22Rv1 (cell line): ENCODE measurements around the gene DDIT4.

Experiments
- ZFX ChIP-seq: fragments of 450-650 bp; IDR thresholded peaks from 2 replicates; pipeline ENCODE4 v1.6.1; 2017; ENCODE audit warnings: antibody characterized with exemption, borderline replicate concordance
- TF ChIP-seq, protein P1 (sequence below): fragments of 450-650 bp; IDR thresholded peaks from 2 replicates; pipeline ENCODE4 v1.5.1; 2017; ENCODE audit warnings: mild to moderate bottlenecking

DNA sequence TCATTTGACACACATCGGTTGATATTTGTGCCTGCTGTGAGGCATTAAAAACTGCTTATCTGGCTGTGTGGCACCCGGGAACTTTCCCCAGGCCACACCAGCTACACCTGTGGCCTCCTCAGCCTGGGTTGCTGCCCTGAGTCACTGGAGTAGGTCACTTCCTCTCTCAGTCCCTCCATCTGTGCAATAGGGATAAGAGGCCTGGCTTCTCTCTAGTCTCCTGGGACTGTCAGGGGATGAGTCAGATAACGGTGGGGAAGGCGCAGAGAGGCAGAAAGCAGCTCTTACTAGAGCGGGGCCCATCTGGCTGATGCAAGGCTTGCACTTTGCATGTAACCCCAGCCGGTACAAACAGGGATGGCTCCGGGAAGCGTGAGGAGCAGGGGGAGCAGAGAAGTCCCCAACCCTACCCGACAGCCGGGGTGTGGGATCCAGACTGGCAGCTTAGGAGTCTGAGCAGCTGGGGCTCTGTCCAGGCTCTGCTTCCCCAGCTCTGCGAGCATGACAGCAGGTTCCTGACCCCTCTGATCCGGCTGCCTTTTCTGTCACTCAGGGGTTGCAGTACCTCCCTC, 47.0 kb downstream of the DDIT4 start:
- TF ChIP-seq, protein P1, sequence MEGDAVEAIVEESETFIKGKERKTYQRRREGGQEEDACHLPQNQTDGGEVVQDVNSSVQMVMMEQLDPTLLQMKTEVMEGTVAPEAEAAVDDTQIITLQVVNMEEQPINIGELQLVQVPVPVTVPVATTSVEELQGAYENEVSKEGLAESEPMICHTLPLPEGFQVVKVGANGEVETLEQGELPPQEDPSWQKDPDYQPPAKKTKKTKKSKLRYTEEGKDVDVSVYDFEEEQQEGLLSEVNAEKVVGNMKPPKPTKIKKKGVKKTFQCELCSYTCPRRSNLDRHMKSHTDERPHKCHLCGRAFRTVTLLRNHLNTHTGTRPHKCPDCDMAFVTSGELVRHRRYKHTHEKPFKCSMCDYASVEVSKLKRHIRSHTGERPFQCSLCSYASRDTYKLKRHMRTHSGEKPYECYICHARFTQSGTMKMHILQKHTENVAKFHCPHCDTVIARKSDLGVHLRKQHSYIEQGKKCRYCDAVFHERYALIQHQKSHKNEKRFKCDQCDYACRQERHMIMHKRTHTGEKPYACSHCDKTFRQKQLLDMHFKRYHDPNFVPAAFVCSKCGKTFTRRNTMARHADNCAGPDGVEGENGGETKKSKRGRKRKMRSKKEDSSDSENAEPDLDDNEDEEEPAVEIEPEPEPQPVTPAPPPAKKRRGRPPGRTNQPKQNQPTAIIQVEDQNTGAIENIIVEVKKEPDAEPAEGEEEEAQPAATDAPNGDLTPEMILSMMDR, result no peak
- TF ChIP-seq ZFX, result no peak
